B cell (primary cell): Measurements from ENCODE around the gene CD68. TPM values are rescaled to one million over a fixed set of nuclear protein-coding genes. Genes with fewer than 3 reads are reported as not detected.
"Not testable (repeated sequence)": the region's sequence is repeated elsewhere in the genome, so short reads cannot be mapped to it uniquely, and the experiment has no call there.

Experiments
- ATAC-seq: fragments of 200-7000 bp; cut with Tn5 transposase; one replicate; pipeline ENCODE4 v1.10.0; 2021; ENCODE audit warnings: low read depth, mild to moderate bottlenecking, moderate number of reproducible peaks, moderate library complexity
- CTCF ChIA-PET: fragments of 350-600 bp; sonication (Branson Sonifier 250); formaldehyde crosslinking; loops from one replicate; lab custom pipeline; 2021; ENCODE audit warnings: antibody characterized with exemption, inconsistent platforms; lab: Charles Lee
- POLR2A ChIA-PET: fragments of 350-600 bp; sonication (Branson Sonifier 250); formaldehyde crosslinking; loops from one replicate; lab custom pipeline; 2021; ENCODE audit warnings: antibody characterized with exemption; lab: Charles Lee
- DNase-seq: peaks from one replicate; pipeline ENCODE4 v3.0.0; 2013
- H2AFZ ChIP-seq: 2 replicates; pipeline ENCODE4 v1.6.1; 2012; ENCODE audit warnings: mild to moderate bottlenecking, low read depth, low read length; ENCODE audit not compliant: insufficient read depth, poor library complexity, severe bottlenecking
- H3K27ac ChIP-seq, 2 donors: 1 replicate in 1 of 2; 2 replicates in 1 of 2; pipeline ENCODE4 v1.5.1; 2012 to 2013; ENCODE audit warnings: low read length in 2 of 2, mild to moderate bottlenecking in 2 of 2, moderate library complexity in 1 of 2
- H3K27me3 ChIP-seq, 4 experiments: fragments of 200-600 bp in 1 of 4; sonication (generic) in 1 of 4; replicated peaks in 1 of 4; 1 replicate in 2 of 4; 2 replicates in 2 of 4; pipeline versions ENCODE4 v1.6.1 to v1.7.0; 2013 to 2016; ENCODE audit warnings: low read length in 3 of 4, mild to moderate bottlenecking in 2 of 4, mixed read lengths in 1 of 4, moderate library complexity in 1 of 4; ENCODE audit not compliant: insufficient read depth in 4 of 4, control insufficient read depth in 3 of 4; ENCODE audit errors: control extremely low read depth in 1 of 4
- H3K36me3 ChIP-seq, 2 experiments: replicated peaks in 1 of 2; 1 replicate in 1 of 2; 2 replicates in 1 of 2; pipeline versions ENCODE4 v1.6.1 to v1.7.1; 2013; ENCODE audit warnings: low read length in 1 of 2; ENCODE audit not compliant: insufficient read depth in 2 of 2, control insufficient read depth in 1 of 2; ENCODE audit errors: control extremely low read depth in 1 of 2, extremely low read depth in 1 of 2
- H3K4me1 ChIP-seq, 2 donors: fragments of 200-600 bp in 1 of 2; sonication (generic) in 1 of 2; 1 replicate in 1 of 2; 2 replicates in 1 of 2; pipeline versions ENCODE4 v1.5.1 to v1.6.1; 2013 to 2017; ENCODE audit warnings: low read length in 2 of 2; ENCODE audit not compliant: control insufficient read depth in 2 of 2, insufficient read depth in 2 of 2
- H3K4me2 ChIP-seq: replicated peaks from 2 replicates; pipeline ENCODE3; 2012; ENCODE audit warnings: mild to moderate bottlenecking, low read depth, low read length; ENCODE audit not compliant: poor library complexity, severe bottlenecking
- H3K4me3 ChIP-seq, 5 experiments: fragments of 200-600 bp in 1 of 5; sonication (generic) in 1 of 5; 1 replicate in 3 of 5; 2 replicates in 2 of 5; pipeline versions ENCODE4 v1.5.1 to v1.7.0; 2011 to 2016; ENCODE audit warnings: low read length in 4 of 5, mild to moderate bottlenecking in 4 of 5, low read depth in 2 of 5, control low read depth in 1 of 5, moderate library complexity in 1 of 5; ENCODE audit not compliant: insufficient read depth in 1 of 5; ENCODE audit errors: control extremely low read depth in 1 of 5, extremely low read depth in 1 of 5
- H3K79me2 ChIP-seq: fragments of 200-600 bp; sonication (generic); one replicate; pipeline ENCODE4 v1.6.0; 2016; ENCODE audit warnings: low read length; ENCODE audit not compliant: control insufficient read depth, insufficient read depth
- H3K9ac ChIP-seq: fragments of 200-600 bp; sonication (generic); 2 replicates; pipeline ENCODE4 v1.6.1; 2017; ENCODE audit warnings: mild to moderate bottlenecking, low read length, moderate library complexity
- H3K9me3 ChIP-seq, 3 donors: one replicate each; pipeline versions ENCODE4 v1.6.1 to v1.7.1; 2013; ENCODE audit warnings: low read length in 2 of 3; ENCODE audit not compliant: control insufficient read depth in 2 of 3, insufficient read depth in 1 of 3; ENCODE audit errors: control extremely low read depth in 1 of 3
- H4K20me1 ChIP-seq: 2 replicates; pipeline ENCODE4 v1.6.0; 2012; ENCODE audit warnings: mild to moderate bottlenecking, low read length; ENCODE audit not compliant: insufficient read depth, control insufficient read depth, poor library complexity, severe bottlenecking
- H3K27ac Mint-ChIP-seq: one replicate; pipeline ENCODE4 v1.8.0; 2021; ENCODE audit warnings: mixed read lengths
- H3K27me3 Mint-ChIP-seq: one replicate; pipeline ENCODE4 v1.8.0; 2021; ENCODE audit warnings: mixed read lengths
- H3K4me1 Mint-ChIP-seq: one replicate; pipeline ENCODE4 v1.8.0; 2021; ENCODE audit warnings: mixed read lengths
- H3K4me3 Mint-ChIP-seq: one replicate; pipeline ENCODE4 v1.8.0; 2021; ENCODE audit warnings: mixed read lengths
- H3K9me3 Mint-ChIP-seq: one replicate; pipeline ENCODE4 v1.8.0; 2022; ENCODE audit warnings: mixed read lengths; ENCODE audit not compliant: insufficient read depth
- CTCF ChIP-seq: fragments of 200-600 bp; IDR thresholded peaks from one replicate; pipeline ENCODE4 v1.8.0; 2022; ENCODE audit warnings: antibody characterized with exemption, mild to moderate bottlenecking
- EZH2 ChIP-seq: IDR thresholded peaks from 2 replicates; pipeline ENCODE4 v1.6.1; 2012; ENCODE audit warnings: borderline replicate concordance, low read depth, mild to moderate bottlenecking, moderate library complexity, low read length; ENCODE audit not compliant: insufficient read depth, poor library complexity, severe bottlenecking
- WGBS: methylation state at CpG from one replicate; pipeline ENCODE4 v1.1.5; 2013; ENCODE audit warnings: missing lambda C conversion rate; ENCODE audit not compliant: insufficient coverage; 5-methylcytosine and 5-hydroxymethylcytosine counted together
- intact Hi-C: fragments of 100-400 bp; cut with micrococcal nuclease; formaldehyde crosslinking; loops from one replicate; pipeline ENCODE4 v1.10.0; 2022
- polyA plus RNA-seq: library from polyadenylated mRNA; depleted of rRNA; stranded (reverse); fragments of >200 nt; gene quantifications from 2 replicates; pipeline ENCODE4 v1.2.3, GENCODE V29; 2012
- total RNA-seq, 2 donors: library from RNA; stranded (reverse); fragments of 120-200 nt in 1 of 2; gene quantifications; 1 replicate in 1 of 2; 2 replicates in 1 of 2; pipeline versions ENCODE4 v1.2.3 to v1.2.4, GENCODE V29; 2013 to 2022

The CD68 gene
- total and polyA plus RNA-seq, 2 donors (not counting 1 experiment from before 2014, with no cell fraction given): 3.9 to 12.9 TPM

GRCh38 chr17:7597561-7597960 is 18.1 kb downstream of the CD68 start:
- H3K4me3 Mint-ChIP-seq, H4K20me1 ChIP-seq, H3K9me3 Mint-ChIP-seq, H3K27ac Mint-ChIP-seq, H3K79me2 ChIP-seq, DNase-seq, H3K4me1 ChIP-seq, H3K27ac ChIP-seq, H3K4me2 ChIP-seq, H3K27me3 Mint-ChIP-seq, H3K9me3 ChIP-seq, H3K27me3 ChIP-seq, H3K4me1 Mint-ChIP-seq, H3K9ac ChIP-seq, ATAC-seq, H3K4me3 ChIP-seq, intact Hi-C loops, POLR2A ChIA-PET, CTCF ChIA-PET, H2AFZ ChIP-seq: not testable (repeated sequence)
- WGBS: no CpG with 5 or more reads among the region's 5 CpGs
- peaks cover 3 to 75% of the 10 kb centered on the region in 2 experiments for H3K36me3 ChIP-seq

GRCh38 chr17:7606280-7606679 is 26.8 kb downstream of the CD68 start:
- H3K4me1 Mint-ChIP-seq: peaks cover 7% of the 10 kb centered on the region
- Histone ChIP-seq H4K20me1 (peaks cover 27% of the 10 kb centered on the region), H3K36me3 (peaks cover 2 to 40% of the 10 kb centered on the region in 2 experiments), H3K79me2 (peaks cover 46% of the 10 kb centered on the region), H3K27ac (no peak overlapping the region), H3K9me3 (no peaks in the 10 kb centered on the region), H3K27me3 (no peaks in the 10 kb centered on the region), H3K4me1 (no peaks in the 10 kb centered on the region), H2AFZ (no peak overlapping the region), H3K4me2 (no peak overlapping the region), H3K4me3 (no peak overlapping the region), H3K9ac (no peak overlapping the region)
- intact Hi-C loops: no loop called here
- 96% methylated on average over 3 of the region's 4 CpGs for WGBS
- TF ChIP-seq EZH2 (no peak), CTCF (no peak)
- ATAC-seq: no peak
- H3K9me3 Mint-ChIP-seq: no peaks in the 10 kb centered on the region
- ChIA-PET CTCF (interaction anchor here (0.8 kb wide), 1 partner anchor 26 kb away, joined by 3 read pairs; no protein-coding TSS in a partner anchor), POLR2A (no interaction called here)
- H3K27me3 Mint-ChIP-seq: no peaks in the 10 kb centered on the region
- no peak overlapping the region for H3K4me3 Mint-ChIP-seq
- H3K27ac Mint-ChIP-seq: no peak overlapping the region
- DNase-seq: no peak
